Suprapubic skin (tissue), 4 donors: ENCODE data around the gene SIGLECL1. TPM values are rescaled to one million over a fixed set of nuclear protein-coding genes. Genes with fewer than 3 reads are reported as not detected.
"Not testable (repeated sequence)": the region's sequence is repeated elsewhere in the genome, so short reads cannot be mapped to it uniquely, and the experiment has no call there.

ENCODE experiments used
- DNase-seq, 2 donors: peaks; one replicate each; pipeline ENCODE4 v3.0.0-alpha.2; 2019; ENCODE audit warnings: low spot score in 2 of 2
- H3K27ac ChIP-seq: fragments of 200-600 bp; sonication (generic); one replicate; pipeline ENCODE4 v1.5.1; 2019
- H3K27me3 ChIP-seq: fragments of 200-600 bp; sonication (generic); one replicate; pipeline ENCODE4 v1.5.1; 2019
- H3K36me3 ChIP-seq: fragments of 200-600 bp; sonication (generic); one replicate; pipeline ENCODE4 v1.5.1; 2019
- H3K4me1 ChIP-seq: fragments of 200-600 bp; sonication (generic); one replicate; pipeline ENCODE4 v1.5.1; 2019
- H3K4me3 ChIP-seq: fragments of 200-600 bp; sonication (generic); one replicate; pipeline ENCODE4 v1.5.1; 2019; ENCODE audit warnings: mild to moderate bottlenecking
- H3K9me3 ChIP-seq: fragments of 200-600 bp; sonication (generic); one replicate; pipeline ENCODE4 v1.5.1; 2019
- EP300 ChIP-seq: sonication (generic); formaldehyde crosslinking; IDR thresholded peaks from one replicate; pipeline ENCODE4 v1.6.1; 2017; ENCODE audit warnings: antibody characterized with exemption
- POLR2A ChIP-seq, 2 donors: fragments of 450-650 bp; IDR thresholded peaks; one replicate each; pipeline ENCODE4 v1.6.1; 2017; ENCODE audit warnings: antibody characterized with exemption in 2 of 2, mild to moderate bottlenecking in 2 of 2, moderate library complexity in 2 of 2
- POLR2AphosphoS5 ChIP-seq, 3 donors: sonication (generic); formaldehyde crosslinking; IDR thresholded peaks; one replicate each; pipeline ENCODE4 v1.6.1; 2017; ENCODE audit warnings: antibody characterized with exemption in 3 of 3
- WGBS: methylation state at CpG from one replicate; pipeline ENCODE4 v1.1.5; 2018; 5-methylcytosine and 5-hydroxymethylcytosine counted together
- total RNA-seq, 4 donors: library from RNA; depleted of rRNA; stranded (reverse); fragments of >200 nt; gene quantifications; one replicate each; pipeline ENCODE4 v1.1.0, GENCODE V29; 2016
- TF ChIP-seq, protein P1 (sequence below), 2 donors: fragments of 200-600 bp in 1 of 2; fragments of 450-650 bp in 1 of 2; sonication (generic) in 1 of 2; IDR thresholded peaks; one replicate each; pipeline ENCODE4 v1.5.1; 2016 to 2019; ENCODE audit warnings: antibody characterized with exemption in 2 of 2, mild to moderate bottlenecking in 1 of 2, moderate library complexity in 1 of 2

The SIGLECL1 gene
- total RNA-seq, 4 donors from 2014 or later: not detected

DNA sequence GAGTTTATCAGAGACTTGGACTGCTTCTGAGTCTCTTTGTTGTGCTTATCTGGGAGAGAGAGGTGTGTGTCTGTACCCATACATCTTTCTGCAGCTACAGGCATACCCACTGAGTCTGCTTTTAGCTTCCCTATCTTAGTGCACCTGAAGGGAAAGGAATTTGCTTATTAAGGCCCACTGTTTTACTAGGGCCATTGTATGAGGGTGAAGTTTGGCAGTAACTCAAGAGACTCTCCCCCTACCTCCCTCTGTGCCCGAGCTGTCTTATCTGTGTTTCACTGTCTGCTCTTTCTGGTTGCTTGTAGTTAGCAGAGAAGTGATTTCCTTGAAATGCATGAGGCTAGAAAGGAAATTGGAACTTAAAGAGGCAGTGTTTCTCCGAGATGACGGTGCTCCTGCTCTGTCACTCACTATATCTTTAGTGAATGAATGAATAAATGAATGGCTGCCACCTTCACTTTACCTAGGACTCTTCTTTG lies 26.7 kb upstream of the SIGLECL1 start:
- Histone ChIP-seq H3K4me3 (no peak overlapping the region), H3K27me3 (peaks cover 7% of the 10 kb centered on the region), H3K36me3 (no peaks in the 10 kb centered on the region), H3K4me1 (no peaks in the 10 kb centered on the region), H3K9me3 (no peaks in the 10 kb centered on the region), H3K27ac (no peak overlapping the region)
- no peak for DNase-seq
- 67% methylated on average over 3 of the region's 3 CpGs for WGBS
- TF ChIP-seq POLR2A (IDR thresholded peaks at IDR 0.05) (no peak), EP300 (no peak), POLR2AphosphoS5 (IDR thresholded peaks at IDR 0.05) (no peak)
- TF ChIP-seq, protein P1, sequence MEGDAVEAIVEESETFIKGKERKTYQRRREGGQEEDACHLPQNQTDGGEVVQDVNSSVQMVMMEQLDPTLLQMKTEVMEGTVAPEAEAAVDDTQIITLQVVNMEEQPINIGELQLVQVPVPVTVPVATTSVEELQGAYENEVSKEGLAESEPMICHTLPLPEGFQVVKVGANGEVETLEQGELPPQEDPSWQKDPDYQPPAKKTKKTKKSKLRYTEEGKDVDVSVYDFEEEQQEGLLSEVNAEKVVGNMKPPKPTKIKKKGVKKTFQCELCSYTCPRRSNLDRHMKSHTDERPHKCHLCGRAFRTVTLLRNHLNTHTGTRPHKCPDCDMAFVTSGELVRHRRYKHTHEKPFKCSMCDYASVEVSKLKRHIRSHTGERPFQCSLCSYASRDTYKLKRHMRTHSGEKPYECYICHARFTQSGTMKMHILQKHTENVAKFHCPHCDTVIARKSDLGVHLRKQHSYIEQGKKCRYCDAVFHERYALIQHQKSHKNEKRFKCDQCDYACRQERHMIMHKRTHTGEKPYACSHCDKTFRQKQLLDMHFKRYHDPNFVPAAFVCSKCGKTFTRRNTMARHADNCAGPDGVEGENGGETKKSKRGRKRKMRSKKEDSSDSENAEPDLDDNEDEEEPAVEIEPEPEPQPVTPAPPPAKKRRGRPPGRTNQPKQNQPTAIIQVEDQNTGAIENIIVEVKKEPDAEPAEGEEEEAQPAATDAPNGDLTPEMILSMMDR (IDR thresholded peaks at IDR 0.05): no peak

DNA sequence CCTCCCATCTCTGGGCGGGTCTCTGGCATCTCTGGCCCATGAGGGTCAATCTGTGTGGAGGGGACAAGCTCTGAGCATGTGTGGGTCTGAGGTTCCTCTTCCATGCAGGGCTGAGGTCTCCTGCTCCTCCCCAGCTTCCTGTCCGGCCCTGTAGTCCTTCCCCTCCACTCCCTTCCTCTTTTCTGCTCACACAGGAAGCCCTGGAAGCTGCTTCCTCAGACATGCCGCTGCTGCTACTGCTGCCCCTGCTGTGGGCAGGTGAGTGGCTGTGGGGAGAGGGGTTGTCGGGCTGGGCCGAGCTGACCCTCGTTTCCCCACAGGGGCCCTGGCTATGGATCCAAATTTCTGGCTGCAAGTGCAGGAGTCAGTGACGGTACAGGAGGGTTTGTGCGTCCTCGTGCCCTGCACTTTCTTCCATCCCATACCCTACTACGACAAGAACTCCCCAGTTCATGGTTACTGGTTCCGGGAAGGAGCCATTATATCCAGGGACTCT lies 25.9 kb upstream of the SIGLECL1 start, which contains the start of gene CD33:
TSS of gene CD33 (plus strand) at position 183 of the 496 bp plus-strand sequence. CDS start at position 222, 39 bp downstream.
- 74% methylated on average over 10 of the region's 11 CpGs for WGBS
- DNase-seq, H3K27ac ChIP-seq, H3K4me1 ChIP-seq, H3K9me3 ChIP-seq, H3K27me3 ChIP-seq, H3K36me3 ChIP-seq: not testable (repeated sequence)
- peak within 1 kb of the TSS; percentile 36 for H3K4me3 ChIP-seq

DNA sequence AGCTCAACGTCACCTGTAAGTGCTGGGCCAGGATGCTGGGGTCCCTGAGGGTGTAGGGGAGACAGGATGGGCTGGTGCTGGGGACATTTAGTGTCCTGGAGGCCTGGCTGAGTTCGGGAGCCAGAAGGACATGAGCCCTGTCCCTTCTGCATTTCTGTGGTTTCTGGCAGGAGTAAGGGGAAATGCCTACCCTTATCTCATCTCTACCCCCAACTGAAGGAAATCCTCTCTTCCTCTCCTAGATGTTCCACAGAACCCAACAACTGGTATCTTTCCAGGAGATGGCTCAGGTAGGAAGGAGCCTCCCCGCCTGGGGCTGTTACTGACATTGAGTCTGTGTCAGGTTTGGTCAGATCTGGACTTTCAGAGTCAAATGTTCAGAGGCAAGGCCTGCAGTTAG lies 24.8 kb upstream of the SIGLECL1 start:
- TF ChIP-seq POLR2AphosphoS5 (IDR thresholded peaks at IDR 0.05) (no peak), POLR2A (IDR thresholded peaks at IDR 0.05) (no peak), EP300 (no peak)
- TF ChIP-seq, protein P1 (IDR thresholded peaks at IDR 0.05): no peak

DNA sequence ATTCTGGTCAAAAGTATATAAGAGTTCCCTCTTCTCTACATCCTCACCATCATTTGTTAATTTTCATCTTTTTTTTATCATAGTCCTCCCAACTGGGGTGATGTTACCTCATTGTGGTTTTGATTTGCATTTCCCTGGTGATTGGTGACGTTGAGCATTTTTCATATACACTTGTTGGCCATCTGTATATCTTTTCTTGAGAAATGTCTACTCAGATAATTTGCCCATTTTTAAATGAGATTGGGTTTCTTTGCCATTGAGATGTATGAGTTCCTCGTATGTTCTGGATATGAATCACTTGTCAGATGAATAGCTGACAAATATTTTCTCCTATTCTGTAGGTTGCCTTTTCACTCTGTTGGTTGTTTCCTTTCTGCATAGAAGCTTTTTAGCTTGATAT lies 23.6 kb upstream of the SIGLECL1 start:
- no peaks in the 10 kb centered on the region for H3K9me3 ChIP-seq
- DNase-seq: no peak
- peaks cover 7% of the 10 kb centered on the region for H3K27me3 ChIP-seq
- H3K4me1 ChIP-seq: no peaks in the 10 kb centered on the region
- TF ChIP-seq POLR2A (IDR thresholded peaks at IDR 0.05): no peak
- TF ChIP-seq POLR2AphosphoS5 (IDR thresholded peaks at IDR 0.05): no peak
- TF ChIP-seq EP300: no peak
- TF ChIP-seq, protein P1 (IDR thresholded peaks at IDR 0.05): no peak
- H3K27ac ChIP-seq: no peak overlapping the region
- 48% methylated on average over 2 of the region's 2 CpGs for WGBS
- H3K36me3 ChIP-seq: no peaks in the 10 kb centered on the region
- H3K4me3 ChIP-seq: no peak overlapping the region

More for the DNA sequence above, 24.8 kb upstream of the SIGLECL1 start:
- H3K9me3 ChIP-seq: no peaks in the 10 kb centered on the region
- DNase-seq: no peak
- H3K4me1 ChIP-seq: no peaks in the 10 kb centered on the region
- peaks cover 7% of the 10 kb centered on the region for H3K27me3 ChIP-seq
- H3K36me3 ChIP-seq: no peaks in the 10 kb centered on the region
- H3K4me3 ChIP-seq: peak overlapping the region; percentile 36
- 60% methylated on average over 3 of the region's 3 CpGs for WGBS
- no peak overlapping the region for H3K27ac ChIP-seq

DNA sequence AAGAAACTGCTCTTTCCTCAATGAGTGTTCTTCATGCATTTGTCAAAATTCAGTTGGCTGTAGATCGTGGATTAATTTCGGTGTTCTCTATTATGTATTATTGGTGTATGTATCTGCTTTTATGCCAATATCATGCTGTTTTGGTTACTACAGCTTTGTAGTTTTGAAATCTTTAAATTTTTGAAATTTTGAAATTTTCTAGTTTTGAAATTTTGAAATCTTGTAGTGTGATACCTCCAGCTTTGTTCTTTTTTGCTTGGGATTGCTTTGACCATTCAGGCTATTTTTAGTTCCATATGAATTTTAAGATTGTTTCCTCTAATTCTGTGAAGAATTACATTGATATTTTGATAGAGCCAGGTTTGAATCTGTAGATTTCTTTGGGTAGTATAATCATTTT lies 22.9 kb upstream of the SIGLECL1 start:
- Histone ChIP-seq H3K4me1 (no peaks in the 10 kb centered on the region), H3K27ac (no peak overlapping the region), H3K9me3 (no peaks in the 10 kb centered on the region), H3K36me3 (no peaks in the 10 kb centered on the region), H3K4me3 (no peak overlapping the region), H3K27me3 (peaks cover 7% of the 10 kb centered on the region)
- DNase-seq: no peak
- TF ChIP-seq POLR2AphosphoS5 (IDR thresholded peaks at IDR 0.05) (no peak), POLR2A (IDR thresholded peaks at IDR 0.05) (no peak), EP300 (no peak)
- TF ChIP-seq, protein P1 (IDR thresholded peaks at IDR 0.05): no peak
- WGBS: 93% methylated on average over 2 of the region's 2 CpGs

DNA sequence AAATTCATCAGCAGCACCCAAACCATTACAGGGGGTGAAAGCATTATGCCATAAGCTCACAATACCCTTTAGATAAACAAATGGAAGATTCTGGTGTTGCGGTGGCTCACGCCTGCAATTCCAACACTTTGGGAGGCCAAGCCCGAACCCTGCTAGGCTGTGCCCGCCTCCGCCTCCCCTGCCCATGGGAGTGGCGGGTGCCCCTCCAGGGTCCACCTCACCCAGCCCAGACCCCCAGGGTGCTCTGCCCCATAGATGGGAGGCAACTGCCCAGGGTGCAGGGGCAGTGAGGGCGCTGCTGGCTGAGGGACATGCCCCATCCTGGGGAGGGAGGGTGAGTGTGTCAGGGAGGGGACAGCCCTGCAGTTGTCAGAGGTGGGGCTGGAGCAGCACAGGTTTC lies 10.0 kb upstream of the SIGLECL1 start:
- Histone ChIP-seq H3K36me3 (no peaks in the 10 kb centered on the region), H3K4me3 (no peak overlapping the region), H3K4me1 (no peaks in the 10 kb centered on the region), H3K27me3 (peaks cover 8% of the 10 kb centered on the region), H3K27ac (no peak overlapping the region), H3K9me3 (no peaks in the 10 kb centered on the region)
- TF ChIP-seq POLR2A (IDR thresholded peaks at IDR 0.05) (no peak), EP300 (no peak), POLR2AphosphoS5 (IDR thresholded peaks at IDR 0.05) (no peak)
- TF ChIP-seq, protein P1 (IDR thresholded peaks at IDR 0.05): no peak
- DNase-seq: no peak
- WGBS: 90% methylated on average over 7 of the region's 7 CpGs
